Effector memory CD8-positive, alpha-beta T cell (primary cell): ENCODE results near the gene TGFBI.
"Not testable (repeated sequence)": the region's sequence is repeated elsewhere in the genome, so short reads cannot be mapped to it uniquely, and the experiment has no call there.

Experiments used
- ATAC-seq: fragments of 150-1000 bp; cut with Tn5 transposase; replicated peaks from 2 replicates; pipeline ENCODE4 v1.10.0; 2021; ENCODE audit warnings: mild to moderate bottlenecking, moderate library complexity
- DNase-seq, 3 experiments: peaks; one replicate each; pipeline ENCODE4 v3.0.0; 2021
- H3K27ac Mint-ChIP-seq, 2 donors: one replicate each; pipeline ENCODE4 v1.8.0; 2022; ENCODE audit warnings: mild to moderate bottlenecking in 2 of 2, mixed read lengths in 2 of 2, moderate library complexity in 2 of 2
- H3K27me3 Mint-ChIP-seq, 2 donors: one replicate each; pipeline ENCODE4 v1.8.0; 2022; ENCODE audit warnings: mixed read lengths in 2 of 2
- H3K36me3 Mint-ChIP-seq: one replicate; pipeline ENCODE4 v1.8.0; 2022; ENCODE audit warnings: mild to moderate bottlenecking, moderate library complexity, mixed read lengths; ENCODE audit not compliant: insufficient read depth
- H3K4me1 Mint-ChIP-seq, 2 donors: one replicate each; pipeline ENCODE4 v1.8.0; 2022; ENCODE audit warnings: low read depth in 2 of 2, mixed read lengths in 2 of 2
- H3K4me3 Mint-ChIP-seq, 2 donors: one replicate each; pipeline ENCODE4 v1.8.0; 2022; ENCODE audit warnings: mild to moderate bottlenecking in 2 of 2, mixed read lengths in 2 of 2, moderate library complexity in 2 of 2
- H3K9me3 Mint-ChIP-seq, 2 donors: one replicate each; pipeline ENCODE4 v1.8.0; 2022; ENCODE audit warnings: mixed read lengths in 2 of 2

TGFBI gene

GRCh38 chr5:136034984-136035383, 6.2 kb downstream of the TGFBI start:
- DNase-seq, result no peak
- peak overlapping the region in 1 of 2 donors; percentile 6 for H3K4me3 Mint-ChIP-seq
- peaks cover 38 to 65% of the 10 kb centered on the region in 2 donors for H3K4me1 Mint-ChIP-seq
- H3K9me3 Mint-ChIP-seq, result no peaks in the 10 kb centered on the region
- ATAC-seq, result no peak
- H3K27ac Mint-ChIP-seq, result peak overlapping the region; percentile 93 to 94
- H3K27me3 Mint-ChIP-seq, result no peaks in the 10 kb centered on the region
- peaks cover 3% of the 10 kb centered on the region for H3K36me3 Mint-ChIP-seq

- peak overlapping the region; percentile 93 to 94 for H3K27ac Mint-ChIP-seq
- H3K9me3 Mint-ChIP-seq, result no peaks in the 10 kb centered on the region
- H3K27me3 Mint-ChIP-seq, result no peaks in the 10 kb centered on the region
- H3K4me1 Mint-ChIP-seq, result peaks cover 40 to 70% of the 10 kb centered on the region in 2 donors
- H3K36me3 Mint-ChIP-seq, result peaks cover 3% of the 10 kb centered on the region
- no peak for DNase-seq
- peak overlapping the region; percentile 60 to 64 for H3K4me3 Mint-ChIP-seq
- no peak for ATAC-seq
Measured at GRCh38 chr5:136035837-136036236, 7.0 kb downstream of the TGFBI start.

GRCh38 chr5:136036293-136036911, 7.6 kb downstream of the TGFBI start:
- Mint-ChIP-seq H3K9me3 (no peaks in the 10 kb centered on the region), H3K27ac (peak overlapping the region; percentile 93 to 94), H3K27me3 (no peaks in the 10 kb centered on the region), H3K4me1 (peaks cover 41 to 71% of the 10 kb centered on the region in 2 donors), H3K36me3 (peaks cover 3% of the 10 kb centered on the region), H3K4me3 (peak overlapping the region; percentile 60 to 64)
- no peak for ATAC-seq
- DNase-seq, result no peak

GRCh38 chr5:136037001-136037705, 8.4 kb downstream of the TGFBI start:
- Mint-ChIP-seq H3K9me3 (no peaks in the 10 kb centered on the region), H3K36me3 (peaks cover 3% of the 10 kb centered on the region), H3K27me3 (no peaks in the 10 kb centered on the region), H3K4me3 (peak overlapping the region; percentile 60 to 64), H3K4me1 (peaks cover 41 to 72% of the 10 kb centered on the region in 2 donors), H3K27ac (peak overlapping the region; percentile 93 to 94)
- peak; percentile 79 for ATAC-seq
- peak; percentile 15 to 41 (median 18) for DNase-seq

- no peaks in the 10 kb centered on the region for H3K27me3 Mint-ChIP-seq
- H3K36me3 Mint-ChIP-seq, result peaks cover 5% of the 10 kb centered on the region
- H3K4me3 Mint-ChIP-seq, result no peak overlapping the region
- H3K4me1 Mint-ChIP-seq, result peaks cover 39 to 66% of the 10 kb centered on the region in 2 donors
- H3K9me3 Mint-ChIP-seq, result no peaks in the 10 kb centered on the region
- no peak for ATAC-seq
- peak overlapping the region; percentile 93 to 94 for H3K27ac Mint-ChIP-seq
- DNase-seq, result no peak
Measured at GRCh38 chr5:136038635-136039034, 9.8 kb downstream of the TGFBI start.

GRCh38 chr5:136039202-136039601, 10.4 kb downstream of the TGFBI start:
- DNase-seq (no peak), ATAC-seq (no peak)
- H3K4me3 Mint-ChIP-seq, result no peak overlapping the region
- peaks cover 37 to 62% of the 10 kb centered on the region in 2 donors for H3K4me1 Mint-ChIP-seq
- no peaks in the 10 kb centered on the region for H3K9me3 Mint-ChIP-seq
- H3K27me3 Mint-ChIP-seq, result no peaks in the 10 kb centered on the region
- no peak overlapping the region for H3K27ac Mint-ChIP-seq
- H3K36me3 Mint-ChIP-seq, result peaks cover 6% of the 10 kb centered on the region

GRCh38 chr5:136040746-136041415, 12.1 kb downstream of the TGFBI start:
- peak overlapping the region in 1 of 2 donors; percentile 58 for H3K27ac Mint-ChIP-seq
- H3K36me3 Mint-ChIP-seq, result peaks cover 3% of the 10 kb centered on the region
- peaks cover 31 to 51% of the 10 kb centered on the region in 2 donors for H3K4me1 Mint-ChIP-seq
- DNase-seq (no peak), ATAC-seq (no peak)
- H3K4me3 Mint-ChIP-seq, result no peak overlapping the region
- H3K9me3 Mint-ChIP-seq, result no peaks in the 10 kb centered on the region
- H3K27me3 Mint-ChIP-seq, result no peaks in the 10 kb centered on the region

- ATAC-seq (no peak), DNase-seq (no peak)
- H3K9me3 Mint-ChIP-seq, result no peaks in the 10 kb centered on the region
- no peaks in the 10 kb centered on the region for H3K27me3 Mint-ChIP-seq
- H3K4me1 Mint-ChIP-seq, result peaks cover 18 to 38% of the 10 kb centered on the region in 2 donors
- peaks cover 3% of the 10 kb centered on the region for H3K36me3 Mint-ChIP-seq
- no peak overlapping the region for H3K4me3 Mint-ChIP-seq
- peak overlapping the region; percentile 24 to 41 for H3K27ac Mint-ChIP-seq
Measured at GRCh38 chr5:136042156-136042555, 13.4 kb downstream of the TGFBI start.

GRCh38 chr5:136042665-136043121, 13.9 kb downstream of the TGFBI start:
- H3K27me3 Mint-ChIP-seq, result no peaks in the 10 kb centered on the region
- H3K9me3 Mint-ChIP-seq, result no peaks in the 10 kb centered on the region
- H3K27ac Mint-ChIP-seq, result peak overlapping the region; percentile 24 to 41
- H3K4me1 Mint-ChIP-seq, result peaks cover 12 to 33% of the 10 kb centered on the region in 2 donors
- no peak overlapping the region for H3K4me3 Mint-ChIP-seq
- ATAC-seq, result no peak
- peaks cover 3% of the 10 kb centered on the region for H3K36me3 Mint-ChIP-seq
- DNase-seq, result no peak

GRCh38 chr5:136043551-136043950, 14.8 kb downstream of the TGFBI start:
- Mint-ChIP-seq H3K27ac (peak overlapping the region in 1 of 2 donors; percentile 52), H3K9me3 (no peaks in the 10 kb centered on the region)

GRCh38 chr5:136043968-136044610, 15.3 kb downstream of the TGFBI start:
- no peaks in the 10 kb centered on the region for H3K27me3 Mint-ChIP-seq
- peaks cover 10 to 27% of the 10 kb centered on the region in 2 donors for H3K4me1 Mint-ChIP-seq
- H3K36me3 Mint-ChIP-seq, result peaks cover 3% of the 10 kb centered on the region

More at GRCh38 chr5:136043551-136043950, 14.8 kb downstream of the TGFBI start:
- ATAC-seq (no peak), DNase-seq (no peak)
- no peak overlapping the region for H3K4me3 Mint-ChIP-seq
- peaks cover 10 to 27% of the 10 kb centered on the region in 2 donors for H3K4me1 Mint-ChIP-seq
- H3K27me3 Mint-ChIP-seq, result no peaks in the 10 kb centered on the region
- H3K36me3 Mint-ChIP-seq, result peaks cover 3% of the 10 kb centered on the region

GRCh38 chr5:136045026-136045425, 16.2 kb downstream of the TGFBI start:
- H3K9me3 Mint-ChIP-seq, H3K4me3 Mint-ChIP-seq, H3K36me3 Mint-ChIP-seq, DNase-seq, H3K27ac Mint-ChIP-seq, H3K27me3 Mint-ChIP-seq, ATAC-seq: not testable (repeated sequence)
- H3K4me1 Mint-ChIP-seq, result peaks cover 10 to 26% of the 10 kb centered on the region in 2 donors

More at GRCh38 chr5:136043968-136044610, 15.3 kb downstream of the TGFBI start:
- ATAC-seq (no peak), DNase-seq (no peak)
- peak overlapping the region in 1 of 2 donors; percentile 52 for H3K27ac Mint-ChIP-seq
- H3K9me3 Mint-ChIP-seq, result no peaks in the 10 kb centered on the region
- H3K4me3 Mint-ChIP-seq, result no peak overlapping the region

GRCh38 chr5:136046246-136046645, 17.5 kb downstream of the TGFBI start:
- DNase-seq (no peak), ATAC-seq (no peak)
- H3K9me3 Mint-ChIP-seq, result no peaks in the 10 kb centered on the region
- no peaks in the 10 kb centered on the region for H3K27me3 Mint-ChIP-seq
- H3K4me3 Mint-ChIP-seq, result no peak overlapping the region
- H3K27ac Mint-ChIP-seq, result no peak overlapping the region
- peaks cover 4 to 14% of the 10 kb centered on the region in 2 donors for H3K4me1 Mint-ChIP-seq
- H3K36me3 Mint-ChIP-seq, result peaks cover 5% of the 10 kb centered on the region
